A549 treated with Hydrocortisone at 1 μM for 4 hours (cell line): ENCODE measurements around the gene TLE1. TPM values are rescaled to one million over a fixed set of nuclear protein-coding genes. Genes with fewer than 3 reads are reported as not detected.

Source experiments
- total RNA-seq: library from RNA; stranded (reverse); fragments of 200-300 nt; extraction: Qiagen RNA extraction; gene quantifications from 5 replicates; pipeline ENCODE4 v1.2.3, GENCODE V29; 2022

The TLE1 gene
- 78.6 to 88.2 TPM (median 82.9 TPM) in 5 replicates for total RNA-seq

GRCh38 chr9:81689343-81690175, at the start of gene TLE1:
Gene TLE1 (minus strand): TSS chr9:81689547. CDS start chr9:81688240, 1,307 bp downstream.

Other genes with a start within 250 kb of the TLE1 start
- gene SPATA31D4, start 238.9 kb upstream of the TLE1 start, total RNA-seq = not detected in 5 replicates